ENCODE measurements around the gene PDGFB. TPM values are rescaled to one million over a fixed set of nuclear protein-coding genes. Genes with fewer than 3 reads are reported as not detected.
A peak's percentile ranks its signal among the peaks of the same experiment; 100 is the strongest.

The PDGFB gene
- total RNA-seq, 1 experiment from 2014 or later: 78.0 TPM

DNA sequence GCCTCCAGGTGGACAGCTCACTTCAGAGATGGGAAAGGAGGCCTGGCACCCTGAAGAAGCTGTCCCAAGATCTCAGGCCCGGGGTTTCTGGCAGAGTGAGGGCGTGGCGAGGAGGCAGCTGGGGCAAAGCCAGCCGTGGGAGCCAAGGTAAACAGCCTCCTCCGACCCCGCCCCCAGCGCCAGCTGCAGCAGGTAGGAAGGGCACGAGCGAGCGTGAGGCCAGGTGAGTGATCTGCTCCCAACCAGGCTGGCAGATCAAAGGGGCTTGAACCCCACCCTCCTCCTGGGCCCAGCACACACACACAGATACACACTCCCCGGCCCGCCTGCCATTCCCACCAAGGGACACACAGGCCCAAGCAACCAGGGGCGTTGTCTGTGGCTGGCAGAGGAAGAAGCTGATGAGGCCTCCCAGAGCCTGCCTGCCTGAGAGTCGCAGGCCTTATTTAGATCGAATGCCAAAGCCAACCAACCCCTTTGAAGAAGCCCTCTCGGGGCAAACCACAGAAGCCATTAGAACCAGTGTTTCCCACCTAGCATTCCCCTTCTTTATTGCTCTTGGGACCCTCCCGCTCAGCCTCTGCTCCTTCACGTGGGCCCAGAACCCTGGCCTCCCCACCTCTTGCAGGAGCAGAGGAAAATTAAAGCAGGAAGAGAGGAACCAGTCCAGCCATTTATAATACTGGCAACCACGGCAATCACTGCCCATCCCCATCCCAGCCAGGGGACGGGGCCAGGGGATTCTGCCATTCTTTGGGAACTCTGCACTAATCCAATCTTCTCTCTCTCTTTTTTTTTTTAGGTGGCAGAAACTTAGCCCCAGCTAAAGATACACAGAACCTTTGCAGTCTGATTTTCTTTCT is 5.0 kb downstream of the PDGFB start:
- no peaks in the 10 kb centered on the region for H3K27me3 ChIP-seq (ENCODE audit: control insufficient read depth, insufficient read depth, low read length)
- POLR2A ChIA-PET: no interaction called here
- H3K36me3 ChIP-seq (ENCODE audit: control insufficient read depth, insufficient read depth, low read length): 0 out of 2 replicates have a peak, but pooled peaks cover 2% of the 10 kb centered on the region
- no peak for ATAC-seq
- BruUV-seq (replicated peaks): no TSS peak
- H3K27ac ChIP-seq (ENCODE audit: low read length): peak overlapping the region; percentile 87
- in situ Hi-C loops (cut with HindIII; ENCODE audit: low pct_unique_long_range_greater_than_20kb, low sequenced_read_pairs) (no loop called here), intact Hi-C loops (cut with micrococcal nuclease; ENCODE audit: unreplicated experiment) (no loop called here)
- DNase-seq (ENCODE audit: low read depth, low spot score): no peak
- CTCF ChIA-PET: no interaction called here
- peak overlapping the region; percentile 66 to 72 for H3K4me3 ChIP-seq (ENCODE audit: low read depth in 2 of 2, low read length in 2 of 2)
- no peaks in the 10 kb centered on the region for H3K9me3 ChIP-seq (ENCODE audit: control insufficient read depth, insufficient read depth, low read depth, low read length)
- peak; percentile 72 for TF ChIP-seq TCF7L2 (IDR thresholded peaks at IDR 0.05; ENCODE audit: low read depth, low read length)
- TF ChIP-seq, protein P1, sequence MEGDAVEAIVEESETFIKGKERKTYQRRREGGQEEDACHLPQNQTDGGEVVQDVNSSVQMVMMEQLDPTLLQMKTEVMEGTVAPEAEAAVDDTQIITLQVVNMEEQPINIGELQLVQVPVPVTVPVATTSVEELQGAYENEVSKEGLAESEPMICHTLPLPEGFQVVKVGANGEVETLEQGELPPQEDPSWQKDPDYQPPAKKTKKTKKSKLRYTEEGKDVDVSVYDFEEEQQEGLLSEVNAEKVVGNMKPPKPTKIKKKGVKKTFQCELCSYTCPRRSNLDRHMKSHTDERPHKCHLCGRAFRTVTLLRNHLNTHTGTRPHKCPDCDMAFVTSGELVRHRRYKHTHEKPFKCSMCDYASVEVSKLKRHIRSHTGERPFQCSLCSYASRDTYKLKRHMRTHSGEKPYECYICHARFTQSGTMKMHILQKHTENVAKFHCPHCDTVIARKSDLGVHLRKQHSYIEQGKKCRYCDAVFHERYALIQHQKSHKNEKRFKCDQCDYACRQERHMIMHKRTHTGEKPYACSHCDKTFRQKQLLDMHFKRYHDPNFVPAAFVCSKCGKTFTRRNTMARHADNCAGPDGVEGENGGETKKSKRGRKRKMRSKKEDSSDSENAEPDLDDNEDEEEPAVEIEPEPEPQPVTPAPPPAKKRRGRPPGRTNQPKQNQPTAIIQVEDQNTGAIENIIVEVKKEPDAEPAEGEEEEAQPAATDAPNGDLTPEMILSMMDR (IDR thresholded peaks at IDR 0.05): no peak
- TF ChIP-seq, protein P2, sequence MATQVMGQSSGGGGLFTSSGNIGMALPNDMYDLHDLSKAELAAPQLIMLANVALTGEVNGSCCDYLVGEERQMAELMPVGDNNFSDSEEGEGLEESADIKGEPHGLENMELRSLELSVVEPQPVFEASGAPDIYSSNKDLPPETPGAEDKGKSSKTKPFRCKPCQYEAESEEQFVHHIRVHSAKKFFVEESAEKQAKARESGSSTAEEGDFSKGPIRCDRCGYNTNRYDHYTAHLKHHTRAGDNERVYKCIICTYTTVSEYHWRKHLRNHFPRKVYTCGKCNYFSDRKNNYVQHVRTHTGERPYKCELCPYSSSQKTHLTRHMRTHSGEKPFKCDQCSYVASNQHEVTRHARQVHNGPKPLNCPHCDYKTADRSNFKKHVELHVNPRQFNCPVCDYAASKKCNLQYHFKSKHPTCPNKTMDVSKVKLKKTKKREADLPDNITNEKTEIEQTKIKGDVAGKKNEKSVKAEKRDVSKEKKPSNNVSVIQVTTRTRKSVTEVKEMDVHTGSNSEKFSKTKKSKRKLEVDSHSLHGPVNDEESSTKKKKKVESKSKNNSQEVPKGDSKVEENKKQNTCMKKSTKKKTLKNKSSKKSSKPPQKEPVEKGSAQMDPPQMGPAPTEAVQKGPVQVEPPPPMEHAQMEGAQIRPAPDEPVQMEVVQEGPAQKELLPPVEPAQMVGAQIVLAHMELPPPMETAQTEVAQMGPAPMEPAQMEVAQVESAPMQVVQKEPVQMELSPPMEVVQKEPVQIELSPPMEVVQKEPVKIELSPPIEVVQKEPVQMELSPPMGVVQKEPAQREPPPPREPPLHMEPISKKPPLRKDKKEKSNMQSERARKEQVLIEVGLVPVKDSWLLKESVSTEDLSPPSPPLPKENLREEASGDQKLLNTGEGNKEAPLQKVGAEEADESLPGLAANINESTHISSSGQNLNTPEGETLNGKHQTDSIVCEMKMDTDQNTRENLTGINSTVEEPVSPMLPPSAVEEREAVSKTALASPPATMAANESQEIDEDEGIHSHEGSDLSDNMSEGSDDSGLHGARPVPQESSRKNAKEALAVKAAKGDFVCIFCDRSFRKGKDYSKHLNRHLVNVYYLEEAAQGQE (IDR thresholded peaks at IDR 0.05; ENCODE audit: insufficient read depth in 1 of 2, low read depth in 2 of 2, low read length in 1 of 2): no peak
- H3K4me1 ChIP-seq (ENCODE audit: control insufficient read depth, insufficient read depth, low read length): peaks cover 57% of the 10 kb centered on the region

DNA sequence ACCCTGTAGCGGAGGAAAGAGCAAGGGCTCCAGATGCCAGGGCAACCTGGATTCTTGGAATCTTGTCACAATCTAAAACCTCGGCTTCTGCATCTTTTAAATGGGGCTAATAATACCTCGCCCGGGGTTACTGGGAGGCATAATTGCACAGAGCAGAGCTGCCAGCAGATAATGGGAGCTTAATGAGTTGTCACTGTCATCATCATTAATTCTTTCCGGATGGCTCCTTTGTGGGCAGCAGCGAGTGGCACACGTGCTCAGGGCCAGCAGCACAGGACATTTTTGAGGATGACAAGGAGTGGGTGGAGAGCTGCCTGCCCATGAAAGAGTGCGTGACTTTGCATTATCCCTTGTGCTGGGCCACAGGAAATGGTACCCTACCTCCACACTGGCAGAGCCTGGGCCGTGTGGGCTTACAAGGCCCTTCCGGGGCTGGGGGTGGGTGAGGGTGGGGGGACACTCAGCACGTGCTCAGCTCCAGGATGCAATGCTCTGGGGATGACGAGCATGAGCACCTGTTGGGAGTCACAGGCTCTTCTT is 5.7 kb downstream of the PDGFB start:
- in situ Hi-C loops (cut with HindIII; ENCODE audit: low pct_unique_long_range_greater_than_20kb, low sequenced_read_pairs) (no loop called here), intact Hi-C loops (cut with micrococcal nuclease; ENCODE audit: unreplicated experiment) (no loop called here)
- H3K27ac ChIP-seq (ENCODE audit: low read length): peak overlapping the region; percentile 89
- no peaks in the 10 kb centered on the region for H3K9me3 ChIP-seq (ENCODE audit: control insufficient read depth, insufficient read depth, low read depth, low read length)
- no peak for DNase-seq (ENCODE audit: low read depth, low spot score)
- H3K36me3 ChIP-seq (ENCODE audit: control insufficient read depth, insufficient read depth, low read length): 0 out of 2 replicates have a peak, but pooled peaks cover 2% of the 10 kb centered on the region
- H3K4me3 ChIP-seq (ENCODE audit: low read depth in 2 of 2, low read length in 2 of 2): no peak overlapping the region
- CTCF ChIA-PET: no interaction called here
- ATAC-seq: no peak
- no TSS peak for BruUV-seq (replicated peaks)
- H3K4me1 ChIP-seq (ENCODE audit: control insufficient read depth, insufficient read depth, low read length): peaks cover 65% of the 10 kb centered on the region
- no peaks in the 10 kb centered on the region for H3K27me3 ChIP-seq (ENCODE audit: control insufficient read depth, insufficient read depth, low read length)
- POLR2A ChIA-PET: no interaction called here
- TF ChIP-seq SIN3A (IDR thresholded peaks at IDR 0.05; ENCODE audit: borderline replicate concordance, insufficient read depth, low read depth, low read length) (no peak), TCF7L2 (IDR thresholded peaks at IDR 0.05; ENCODE audit: low read depth, low read length) (no peak)

DNA sequence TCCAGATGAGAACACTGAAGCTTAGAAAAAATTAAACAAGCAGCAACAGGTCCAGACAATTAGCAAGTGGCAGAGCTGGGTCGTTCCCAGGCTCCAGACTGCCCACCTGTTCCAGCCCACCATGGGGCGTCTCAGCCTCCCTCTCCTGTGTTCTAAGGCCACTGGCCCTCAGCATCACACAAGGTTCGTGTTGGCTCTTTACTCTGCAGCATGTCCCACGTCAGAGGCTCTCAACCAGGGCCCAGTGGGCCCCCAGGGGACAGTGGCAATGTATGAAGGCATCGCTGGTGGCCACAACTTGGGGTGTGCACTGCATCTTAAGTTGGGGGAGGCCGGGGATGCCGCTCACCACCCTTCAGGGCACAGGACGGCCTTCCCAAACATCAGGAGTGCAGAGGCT is 6.2 kb downstream of the PDGFB start:
- ChIA-PET POLR2A (no interaction called here), CTCF (no interaction called here)
- in situ Hi-C loops (cut with HindIII; ENCODE audit: low pct_unique_long_range_greater_than_20kb, low sequenced_read_pairs) (no loop called here), intact Hi-C loops (cut with micrococcal nuclease; ENCODE audit: unreplicated experiment) (no loop called here)
- Histone ChIP-seq H3K4me1 (ENCODE audit: control insufficient read depth, insufficient read depth, low read length) (peaks cover 65% of the 10 kb centered on the region), H3K27me3 (ENCODE audit: control insufficient read depth, insufficient read depth, low read length) (no peaks in the 10 kb centered on the region), H3K9me3 (ENCODE audit: control insufficient read depth, insufficient read depth, low read depth, low read length) (no peaks in the 10 kb centered on the region), H3K36me3 (ENCODE audit: control insufficient read depth, insufficient read depth, low read length) (0 out of 2 replicates have a peak, but pooled peaks cover 2% of the 10 kb centered on the region), H3K4me3 (ENCODE audit: low read depth in 2 of 2, low read length in 2 of 2) (peak overlapping the region in 1 of 2 experiments; percentile 26; a peak in 2 of 4 replicates), H3K27ac (ENCODE audit: low read length) (peak overlapping the region; percentile 89)
- DNase-seq (ENCODE audit: low read depth, low spot score) (no peak), ATAC-seq (no peak)
- TF ChIP-seq TCF7L2 (IDR thresholded peaks at IDR 0.05; ENCODE audit: low read depth, low read length): no peak
- TF ChIP-seq POLR2AphosphoS5 (IDR thresholded peaks at IDR 0.05; ENCODE audit: low read depth, low read length): no peak
- TF ChIP-seq, protein P2 (IDR thresholded peaks at IDR 0.05; ENCODE audit: insufficient read depth in 1 of 2, low read depth in 2 of 2, low read length in 1 of 2): no peak
- TF ChIP-seq, protein P1 (IDR thresholded peaks at IDR 0.05): no peak
- no peak for TF ChIP-seq SIN3A (IDR thresholded peaks at IDR 0.05; ENCODE audit: borderline replicate concordance, insufficient read depth, low read depth, low read length)
- TSS peak; percentile 18 for BruUV-seq (replicated peaks)
